HG03439 (cell line): Measurements from ENCODE around the gene IFITM5.
"Not testable (repeated sequence)": the region's sequence is repeated elsewhere in the genome, so short reads cannot be mapped to it uniquely, and the experiment has no call there.

Experiments used
- ATAC-seq: cut with Tn5 transposase; IDR thresholded peaks from one replicate; pipeline ENCODE4 v1.9.1; 2021; ENCODE audit warnings: mild to moderate bottlenecking, moderate library complexity; ENCODE audit not compliant: unreplicated experiment

The IFITM5 gene

GRCh38 chr11:328516-329100 is 29.3 kb upstream of the IFITM5 start:
- ATAC-seq = not testable (repeated sequence)

- ATAC-seq = no peak
These were observed 28.7 kb upstream of the IFITM5 start for GRCh38 chr11:328012-328411.

- ATAC-seq = no peak
These were observed 28.2 kb upstream of the IFITM5 start for GRCh38 chr11:327581-327923.

DNA sequence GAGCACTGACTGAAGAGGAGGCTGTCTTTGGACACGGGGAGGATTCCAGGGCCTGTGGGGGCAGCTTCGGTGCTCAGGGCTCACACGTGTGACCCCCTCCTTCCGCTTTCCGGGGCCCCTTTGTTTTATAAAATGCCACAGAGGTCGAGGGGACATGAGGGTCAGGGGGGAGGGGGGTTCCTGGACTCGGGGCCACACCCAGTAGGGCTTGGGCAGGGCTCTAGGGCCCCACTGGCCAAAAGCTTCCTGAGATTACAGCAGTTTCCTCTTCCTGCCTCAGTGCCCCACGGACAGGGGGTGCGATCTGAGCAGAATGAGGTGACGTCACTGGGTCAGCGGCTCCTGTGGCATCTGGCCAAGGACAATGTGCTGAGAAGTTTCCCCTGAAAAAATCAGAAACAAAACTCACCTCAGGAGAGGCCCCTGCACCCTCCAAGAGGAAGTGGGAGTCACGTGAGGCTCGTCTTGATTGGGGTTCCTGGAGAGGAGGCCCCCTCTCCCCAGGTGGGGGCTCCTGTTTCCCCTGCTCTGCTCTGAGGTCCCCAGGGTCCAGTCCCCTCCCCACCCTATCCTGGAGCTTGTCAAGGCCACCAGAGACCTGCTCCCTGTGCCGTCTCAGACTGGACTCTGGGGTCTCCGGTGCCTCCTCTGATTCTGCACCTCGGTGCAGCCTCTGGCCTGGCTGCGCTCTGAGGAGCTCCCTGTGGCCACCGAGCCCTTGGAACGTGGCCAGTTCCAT is 27.7 kb upstream of the IFITM5 start:
- peak; percentile 43 for ATAC-seq

- no peak for ATAC-seq
These were observed 27.2 kb upstream of the IFITM5 start for GRCh38 chr11:326592-326841.

DNA sequence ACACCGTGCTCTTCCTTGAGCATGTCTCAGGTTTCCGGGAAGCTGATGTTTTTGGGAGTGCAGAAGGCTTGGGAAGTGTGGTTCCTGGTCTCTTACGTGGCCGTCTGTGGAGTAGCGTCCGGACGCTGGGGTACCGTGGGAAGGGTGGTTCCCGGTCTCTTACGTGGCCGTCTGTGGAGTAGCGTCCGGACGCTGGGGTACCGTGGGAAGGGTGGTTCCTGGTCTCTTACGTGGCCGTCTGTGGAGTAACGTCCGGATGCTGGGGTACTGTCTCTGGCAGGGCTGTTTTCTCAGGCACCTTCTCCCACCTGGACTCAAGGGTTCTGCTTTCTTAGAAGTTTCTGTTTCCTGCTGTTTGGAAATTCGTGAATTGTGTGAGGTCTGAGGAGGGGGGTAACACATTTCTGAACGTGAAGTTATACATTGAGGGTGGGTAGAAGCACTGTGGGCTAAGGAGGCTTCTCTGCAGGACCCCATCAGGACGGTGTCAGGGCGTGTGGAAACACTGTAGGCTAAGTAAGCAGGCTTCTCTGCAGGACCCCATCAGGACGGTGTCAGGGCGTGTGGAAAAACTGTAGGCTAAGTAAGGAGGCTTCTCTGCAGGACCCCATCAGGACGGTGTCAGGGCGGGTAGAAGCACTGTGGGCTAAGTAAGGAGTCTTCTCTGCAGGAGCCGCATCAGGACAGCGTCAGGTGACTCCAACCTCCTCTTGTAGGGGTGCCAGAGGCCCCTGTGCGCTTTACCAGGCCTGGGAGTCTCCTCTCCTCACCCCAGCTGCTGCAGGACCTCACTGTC is 26.7 kb upstream of the IFITM5 start:
- ATAC-seq = no peak

DNA sequence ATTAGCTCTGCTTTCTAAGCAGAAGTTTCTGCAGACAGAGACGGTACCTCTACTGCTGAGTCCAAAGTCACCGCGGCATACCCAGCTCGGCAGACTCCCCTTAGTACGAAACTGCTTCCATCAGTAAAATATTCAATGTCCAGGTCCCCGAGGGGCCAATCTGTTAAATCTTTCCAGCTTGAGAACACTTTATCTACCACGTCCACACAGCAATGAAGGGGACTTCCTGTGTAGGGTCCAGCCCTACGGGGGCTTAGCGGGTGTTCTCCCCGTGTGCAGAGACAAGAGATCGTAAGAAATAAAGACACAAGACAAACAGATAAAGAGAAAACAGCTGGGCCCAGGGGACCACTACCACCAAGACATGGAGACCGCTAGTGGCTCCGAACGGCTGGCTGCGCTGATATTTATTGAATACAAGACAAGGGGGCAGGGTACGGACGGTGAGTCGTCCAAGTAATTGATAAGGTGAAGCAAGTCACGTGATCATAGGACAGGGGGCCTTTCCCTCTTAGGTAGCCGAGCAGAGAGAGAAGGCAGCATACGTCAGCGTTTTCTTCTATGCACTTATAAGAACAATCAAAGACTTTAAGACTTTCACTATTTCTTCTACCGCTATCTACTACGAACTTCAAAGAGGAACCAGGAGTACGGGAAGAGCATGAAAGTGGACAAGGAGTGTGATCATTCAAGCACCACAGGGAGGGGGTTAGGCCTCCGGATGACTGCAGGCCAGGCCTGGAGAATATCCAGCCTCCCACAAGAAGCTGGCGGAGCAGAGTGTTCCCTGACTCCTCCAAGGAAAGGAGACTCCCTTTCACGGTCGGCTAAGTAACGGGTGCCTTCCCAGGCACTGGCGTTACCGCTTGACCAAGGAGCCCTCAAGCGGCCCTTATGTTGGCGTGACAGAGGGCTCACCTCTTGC is 25.5 kb upstream of the IFITM5 start:
- not testable (repeated sequence) for ATAC-seq

- no peak for ATAC-seq
These were observed 24.8 kb upstream of the IFITM5 start for GRCh38 chr11:324156-324555.

- not testable (repeated sequence) for ATAC-seq
These were observed 20.6 kb upstream of the IFITM5 start for GRCh38 chr11:319888-320273.

GRCh38 chr11:319121-319887 is 20.0 kb upstream of the IFITM5 start:
- not testable (repeated sequence) for ATAC-seq

DNA sequence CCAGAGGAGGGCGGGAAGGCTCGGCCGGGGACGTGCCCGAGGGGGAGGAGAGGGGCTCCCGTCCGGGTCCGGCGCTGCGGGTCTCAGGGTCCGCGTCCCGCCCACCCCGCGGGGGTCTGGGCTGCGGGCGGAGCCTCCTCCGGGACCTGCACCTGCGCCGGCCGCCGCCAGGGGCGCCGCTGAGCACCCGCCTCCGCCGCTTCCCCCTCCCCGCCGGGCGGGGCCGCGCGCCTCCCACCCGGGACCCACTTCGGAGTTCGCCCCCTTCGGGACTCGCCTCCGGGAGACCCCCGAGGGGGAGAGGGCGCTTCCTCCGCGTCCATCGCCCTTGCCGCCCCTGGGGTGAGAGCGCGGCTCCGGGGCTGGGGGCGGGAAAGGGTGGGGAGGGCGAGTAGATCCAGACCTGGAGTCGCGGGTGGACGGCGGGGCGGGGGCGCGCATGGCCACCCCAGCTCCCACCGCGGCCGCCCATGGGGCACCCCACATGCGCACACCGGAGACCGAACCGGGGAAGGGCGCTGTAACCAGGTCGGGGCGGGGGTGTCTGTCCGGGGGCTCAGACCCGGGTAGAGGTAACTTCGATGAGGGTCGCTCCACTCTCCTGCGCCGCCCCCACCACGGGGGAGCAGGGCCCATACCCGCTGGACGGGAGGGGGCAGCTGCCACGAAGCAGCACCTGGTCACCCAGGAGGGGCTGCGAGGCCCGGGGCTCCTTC is 19.2 kb upstream of the IFITM5 start:
- ATAC-seq = peak; percentile 42

DNA sequence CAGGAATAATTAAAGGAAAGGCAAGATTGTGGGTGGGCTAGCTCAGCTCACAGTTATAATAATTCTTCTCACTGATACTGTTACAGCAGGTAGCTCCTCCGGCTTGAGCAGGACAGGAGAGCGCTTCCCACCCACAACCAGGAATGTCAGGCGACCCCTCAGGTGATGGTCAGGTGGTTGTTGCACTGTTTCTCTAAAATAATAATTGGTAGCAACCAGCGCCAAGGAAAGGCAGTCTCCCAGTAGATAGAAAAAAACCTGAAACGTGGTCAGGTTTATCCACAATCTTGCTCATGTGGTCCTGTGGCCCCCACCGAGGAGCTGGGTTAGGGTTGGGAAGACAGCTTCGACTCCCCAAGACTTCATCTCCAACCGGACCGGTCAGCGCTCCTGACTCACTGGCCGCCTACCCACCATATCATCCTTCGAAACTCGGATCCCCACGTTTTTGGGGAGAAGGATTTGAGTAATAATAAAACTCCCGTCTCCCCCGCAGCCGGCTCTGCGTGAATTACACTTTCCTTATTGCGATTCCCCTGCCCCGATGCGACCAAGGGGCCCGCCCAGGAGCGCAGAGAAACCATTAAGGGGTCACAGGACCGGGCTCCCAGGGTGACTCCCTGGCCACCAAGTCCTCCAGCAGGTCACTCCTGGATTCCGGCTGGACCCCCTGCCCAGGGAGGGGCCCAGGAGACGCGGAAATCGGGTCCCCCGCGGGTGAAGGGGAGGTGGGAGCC is 18.5 kb upstream of the IFITM5 start:
- peak; percentile 4 for ATAC-seq

DNA sequence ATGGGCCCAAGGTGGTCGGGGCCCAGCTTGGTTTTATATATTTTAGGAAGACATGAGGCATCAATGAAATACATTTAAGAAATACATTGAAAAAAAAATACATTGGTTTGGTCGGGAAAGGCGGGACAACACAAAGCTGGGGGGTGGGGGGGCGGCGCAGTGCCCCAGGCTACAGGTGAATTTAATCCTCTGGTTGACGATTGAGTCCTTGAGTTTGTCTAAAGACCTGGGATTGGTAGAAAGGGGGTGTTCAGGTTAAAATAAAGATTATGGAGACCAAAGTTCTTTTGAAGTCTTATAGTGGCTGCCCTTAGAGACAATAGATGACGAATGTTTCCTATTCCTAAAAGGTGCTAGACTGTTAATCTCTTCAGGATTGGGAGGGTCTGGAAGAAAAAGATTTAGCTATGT is 17.6 kb upstream of the IFITM5 start:
- ATAC-seq = no peak

DNA sequence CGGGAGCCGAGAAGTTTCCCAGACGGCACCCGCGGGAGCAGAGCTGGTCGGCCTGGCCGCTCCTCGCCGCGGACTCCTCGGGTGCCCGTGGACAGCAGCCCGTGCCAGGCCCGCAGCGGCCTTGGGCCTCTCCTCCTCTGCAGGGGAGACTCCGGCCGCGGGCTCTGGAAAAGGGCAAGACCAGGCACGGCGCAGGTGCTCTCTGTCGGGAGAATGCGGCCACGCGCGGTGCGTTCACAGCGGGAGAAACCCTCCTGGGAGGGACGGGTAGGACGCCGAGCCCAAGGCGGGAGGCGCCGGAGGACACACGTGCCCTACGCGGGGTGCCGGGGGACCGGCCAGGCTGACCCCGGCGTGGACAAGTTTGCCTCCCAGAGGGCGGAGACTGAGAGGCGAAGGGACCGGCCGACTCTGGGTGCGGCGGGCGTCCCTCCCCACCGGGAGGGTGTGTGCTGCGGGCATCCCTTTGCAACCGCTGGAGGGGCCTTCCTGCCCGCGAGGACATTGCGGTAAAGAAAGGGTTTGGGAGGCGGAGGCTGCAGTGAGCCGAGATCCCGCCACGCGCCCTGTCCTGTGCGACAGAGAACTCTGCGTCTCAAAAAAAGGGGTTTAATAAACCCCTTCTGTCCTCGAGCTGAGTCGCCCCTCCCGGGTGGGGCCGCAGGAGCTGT is 16.8 kb upstream of the IFITM5 start:
- no peak for ATAC-seq

DNA sequence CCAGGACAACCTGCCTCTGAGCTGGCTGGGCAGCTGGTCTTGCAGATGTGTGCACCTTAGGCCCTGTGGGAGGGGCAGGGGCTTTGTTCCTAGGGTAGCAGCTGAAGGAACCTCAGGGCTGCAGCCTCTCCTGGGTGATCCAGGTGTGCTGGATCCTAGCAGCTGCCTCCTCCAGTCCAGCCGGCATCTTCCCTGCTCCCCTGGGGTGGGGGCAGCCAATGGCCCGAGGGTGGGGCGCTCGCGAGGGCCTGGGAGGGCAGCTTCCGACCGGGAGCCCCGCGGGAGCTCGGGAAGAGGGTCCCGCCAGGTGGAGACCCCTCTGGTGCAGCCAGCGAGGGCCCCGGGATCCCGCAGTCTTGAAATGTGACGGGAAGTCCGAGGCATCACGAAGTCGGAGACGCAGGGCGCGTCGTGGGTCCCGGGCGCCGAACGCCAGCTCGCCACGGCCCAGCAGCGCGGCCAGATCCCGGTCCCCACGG is 16.2 kb upstream of the IFITM5 start:
- no peak for ATAC-seq

DNA sequence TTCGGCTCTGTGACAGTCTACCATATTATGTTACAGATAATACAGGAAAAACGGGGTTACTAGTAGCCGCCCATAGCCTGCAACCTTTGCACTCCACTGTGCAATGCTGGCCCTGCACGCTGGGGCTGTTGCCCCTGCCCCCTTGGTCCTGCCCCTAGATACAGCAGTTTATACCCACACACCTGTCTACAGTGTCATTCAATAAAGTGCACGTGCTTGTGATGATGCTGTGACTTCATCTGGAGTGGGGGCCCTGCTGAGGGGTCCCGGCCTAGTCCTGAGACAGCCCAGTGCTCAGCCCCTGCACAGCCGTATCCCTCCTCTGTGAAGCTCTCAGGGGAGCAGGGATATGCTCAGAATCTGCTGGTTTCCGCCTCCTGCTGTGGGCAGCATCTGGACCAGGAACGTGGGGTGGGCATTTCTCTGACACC is 15.7 kb upstream of the IFITM5 start:
- ATAC-seq = no peak

GRCh38 chr11:314554-314875 is 15.2 kb upstream of the IFITM5 start:
- ATAC-seq = not testable (repeated sequence)

GRCh38 chr11:313787-314553 is 14.6 kb upstream of the IFITM5 start, which contains the start of gene IFITM1:
Gene IFITM1 (plus strand): TSS chr11:314040. CDS start chr11:314171, 131 bp downstream.
- ATAC-seq = no peak
